HG03064 (cell line): Measurements from ENCODE around the gene TRIM24.

Experiments
- ATAC-seq: cut with Tn5 transposase; IDR thresholded peaks from one replicate; pipeline ENCODE4 v1.9.1; 2021; ENCODE audit warnings: low read depth; ENCODE audit not compliant: unreplicated experiment

The TRIM24 gene

DNA sequence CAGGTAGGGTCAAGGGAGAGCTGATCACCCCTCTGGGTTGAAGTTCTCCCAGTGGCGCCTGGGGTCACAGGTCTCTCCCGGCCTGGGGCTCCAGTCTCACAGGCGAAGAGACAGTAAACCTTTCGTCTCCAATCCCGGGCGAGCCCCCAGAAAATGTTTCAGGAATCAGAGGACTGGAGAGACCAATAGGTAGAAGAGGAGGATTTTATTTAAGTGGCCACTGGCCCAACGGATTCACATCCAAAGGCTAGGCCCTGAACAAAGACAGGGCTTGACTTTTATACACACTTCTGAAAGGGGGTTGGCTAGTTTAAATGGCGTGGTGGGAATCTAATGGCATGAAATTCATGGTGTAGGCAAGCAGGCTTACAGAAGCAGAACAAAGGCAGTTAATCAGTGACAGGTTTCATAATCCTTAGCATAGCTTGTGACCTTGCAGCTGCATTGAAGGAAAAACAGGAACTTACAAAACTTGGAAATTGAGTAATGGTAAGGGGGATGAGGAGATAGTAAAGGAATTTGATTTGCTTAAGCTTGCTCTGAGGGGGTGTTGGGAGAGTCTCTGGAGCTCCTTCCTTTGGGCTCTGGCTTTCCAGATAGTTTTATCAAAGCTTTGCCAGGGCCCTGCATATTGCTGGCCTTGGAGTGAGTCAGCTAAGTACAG lies 105.5 kb downstream of the TRIM24 start:
- ATAC-seq, result no peak

DNA sequence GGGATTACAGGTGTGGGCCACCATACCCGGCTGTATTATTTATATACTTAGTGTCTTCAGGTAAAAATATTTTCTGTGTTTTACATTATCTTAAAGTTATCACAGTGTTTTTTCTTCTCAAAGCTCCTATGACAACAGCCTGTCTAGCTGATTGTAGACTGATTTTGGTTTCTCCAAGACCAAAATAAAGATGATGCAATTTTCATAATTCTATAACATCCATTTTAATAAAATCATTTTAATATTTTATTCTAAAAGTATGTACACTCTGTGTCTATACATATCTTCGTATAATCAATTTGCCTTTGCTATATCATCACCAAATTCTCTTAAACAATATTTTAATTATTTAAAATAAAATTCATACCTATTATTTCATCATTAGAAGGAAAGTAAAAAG lies 108.6 kb downstream of the TRIM24 start:
- no peak for ATAC-seq

DNA sequence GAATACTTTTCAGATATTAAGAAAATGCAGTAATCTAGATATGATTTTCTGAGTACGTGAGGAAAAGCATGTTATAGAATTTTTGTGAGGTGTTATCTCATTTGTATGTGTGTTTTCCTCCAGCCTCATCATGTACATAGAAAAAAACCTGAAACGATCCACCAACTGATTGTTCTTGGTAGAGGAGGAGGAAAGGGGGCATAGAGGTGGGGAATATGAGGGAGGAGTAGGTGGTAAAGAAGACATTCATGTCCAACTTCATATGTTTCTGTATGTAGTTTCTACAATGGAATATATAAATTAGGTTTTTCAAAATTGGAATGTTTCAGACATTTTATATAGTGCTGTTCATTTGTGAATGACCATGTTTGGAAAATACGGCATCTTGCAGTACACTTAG lies 109.4 kb downstream of the TRIM24 start:
- ATAC-seq, result no peak

DNA sequence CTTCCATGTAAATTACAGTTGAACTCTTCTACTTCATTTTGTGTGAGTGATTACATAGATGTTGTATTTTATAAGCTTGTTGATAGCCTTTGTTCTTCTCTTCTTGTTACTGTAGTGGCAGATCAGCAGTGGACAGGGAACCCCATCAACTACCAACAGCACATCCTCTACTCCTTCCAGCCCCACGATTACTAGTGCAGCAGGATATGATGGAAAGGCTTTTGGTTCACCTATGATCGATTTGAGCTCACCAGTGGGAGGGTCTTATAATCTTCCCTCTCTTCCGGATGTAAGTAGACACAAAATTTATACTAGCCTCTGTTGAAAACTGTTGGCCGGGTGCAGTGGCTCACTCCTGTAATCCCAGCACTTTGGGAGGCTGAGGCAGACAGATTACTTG lies 110.7 kb downstream of the TRIM24 start:
- no peak for ATAC-seq

DNA sequence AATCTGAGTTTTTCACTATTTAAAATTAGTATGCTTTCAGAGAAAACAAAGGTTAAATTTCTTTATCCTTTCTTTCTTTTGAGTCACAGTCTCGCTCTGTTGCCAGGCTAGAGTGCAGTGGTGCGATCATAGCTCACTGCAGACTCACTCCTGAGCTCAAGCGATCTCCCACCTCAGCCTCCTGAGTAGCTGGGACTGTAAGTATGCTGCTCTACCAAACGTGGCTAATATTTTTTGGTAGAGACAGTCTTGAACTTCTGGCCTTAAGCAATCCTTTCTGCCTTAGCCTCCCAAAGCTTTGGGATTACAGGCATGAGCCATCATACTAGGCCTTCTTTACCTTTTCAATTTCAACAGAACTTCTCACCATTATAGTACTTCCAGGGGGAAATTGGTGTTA lies 113.7 kb downstream of the TRIM24 start:
- no peak for ATAC-seq

DNA sequence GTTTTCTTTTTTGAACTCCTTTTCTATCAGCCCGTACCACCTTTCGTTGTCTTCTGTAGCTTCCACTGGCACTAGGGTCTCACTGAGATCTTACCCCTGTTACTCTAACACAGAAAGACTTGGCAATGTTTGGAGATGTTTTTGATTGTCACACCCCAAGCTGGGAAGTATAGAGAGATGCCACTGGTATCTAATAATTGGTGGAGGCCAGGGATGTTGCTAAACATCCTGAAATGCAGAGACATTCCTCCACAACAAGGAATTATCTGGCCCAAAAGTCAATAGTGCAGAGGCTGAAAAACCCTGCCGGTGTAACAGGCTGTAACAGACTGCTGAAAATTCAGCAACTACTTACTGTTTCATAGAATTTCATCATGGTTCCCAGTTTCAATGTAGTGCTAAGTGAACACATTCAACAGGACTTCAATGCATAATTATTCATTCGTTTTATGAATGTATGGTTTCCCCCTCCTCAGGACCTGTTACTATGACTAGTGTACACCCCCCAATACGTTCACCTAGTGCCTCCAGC lies 115.9 kb downstream of the TRIM24 start:
- ATAC-seq, result no peak

DNA sequence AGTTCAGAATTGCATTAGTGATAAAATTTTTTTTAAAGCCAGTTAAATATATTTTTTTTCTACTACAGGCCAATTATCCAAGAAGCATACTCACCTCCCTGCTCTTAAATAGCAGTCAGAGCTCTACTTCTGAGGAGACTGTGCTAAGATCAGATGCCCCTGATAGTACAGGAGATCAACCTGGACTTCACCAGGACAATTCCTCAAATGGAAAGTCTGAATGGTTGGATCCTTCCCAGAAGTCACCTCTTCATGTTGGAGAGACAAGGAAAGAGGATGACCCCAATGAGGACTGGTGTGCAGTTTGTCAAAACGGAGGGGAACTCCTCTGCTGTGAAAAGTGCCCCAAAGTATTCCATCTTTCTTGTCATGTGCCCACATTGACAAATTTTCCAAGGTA lies 119.1 kb downstream of the TRIM24 start:
- no peak for ATAC-seq

DNA sequence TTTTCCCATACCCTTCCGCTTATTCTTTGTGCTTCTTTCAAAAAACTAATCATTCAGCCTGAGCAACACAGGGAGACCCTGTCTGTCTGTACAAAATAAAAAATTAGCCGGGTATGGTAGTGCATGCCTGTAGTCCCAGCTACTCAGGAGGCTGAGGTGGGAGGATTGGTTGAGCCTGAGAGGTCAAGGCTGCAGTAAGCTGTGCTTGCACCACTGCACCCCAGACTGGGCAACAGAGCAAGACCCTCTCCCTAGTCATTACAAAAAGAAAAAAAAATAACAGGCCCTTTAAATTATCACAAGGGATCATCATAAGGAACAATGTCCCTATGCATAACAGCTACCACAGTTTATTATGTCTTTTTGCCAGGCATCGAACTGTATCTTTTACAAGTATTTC lies 119.6 kb downstream of the TRIM24 start:
- no peak for ATAC-seq

DNA sequence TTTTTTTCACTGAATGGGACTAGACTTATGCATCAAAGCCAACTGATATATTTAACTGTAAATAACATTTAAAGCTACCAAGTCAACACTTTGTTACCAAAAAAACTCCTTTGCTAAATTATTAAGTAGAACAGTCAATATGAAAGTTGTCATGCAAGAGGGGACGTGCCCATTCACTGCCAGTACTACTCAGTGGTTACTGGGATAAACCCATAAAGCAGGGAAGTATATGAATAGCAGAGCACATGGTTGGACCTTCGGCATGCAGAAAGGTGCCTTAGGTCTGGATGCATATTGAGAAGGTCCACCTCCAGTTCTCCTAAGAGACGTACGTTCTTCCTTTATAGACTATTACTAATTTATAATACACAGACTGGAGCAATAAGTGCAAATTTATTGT lies 121.0 kb downstream of the TRIM24 start:
- no peak for ATAC-seq

DNA sequence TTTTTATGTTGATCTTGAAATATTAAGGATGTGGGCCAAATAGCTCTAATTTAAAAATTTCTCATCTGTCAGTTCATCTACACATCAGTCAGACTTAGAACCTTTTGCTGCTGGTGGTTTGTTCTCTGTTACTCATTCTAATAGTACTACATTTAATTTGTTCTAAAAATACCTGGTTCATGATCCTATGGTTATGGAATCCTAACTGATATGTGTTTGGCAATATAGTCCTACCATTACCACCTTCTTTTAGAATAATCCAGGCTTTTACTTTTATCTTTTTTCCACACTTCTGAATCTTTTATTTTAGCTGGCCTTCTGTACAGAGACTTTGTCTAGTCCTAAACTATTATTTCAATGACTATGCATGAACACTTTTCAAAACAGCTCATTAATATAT lies 124.2 kb downstream of the TRIM24 start:
- no peak for ATAC-seq

DNA sequence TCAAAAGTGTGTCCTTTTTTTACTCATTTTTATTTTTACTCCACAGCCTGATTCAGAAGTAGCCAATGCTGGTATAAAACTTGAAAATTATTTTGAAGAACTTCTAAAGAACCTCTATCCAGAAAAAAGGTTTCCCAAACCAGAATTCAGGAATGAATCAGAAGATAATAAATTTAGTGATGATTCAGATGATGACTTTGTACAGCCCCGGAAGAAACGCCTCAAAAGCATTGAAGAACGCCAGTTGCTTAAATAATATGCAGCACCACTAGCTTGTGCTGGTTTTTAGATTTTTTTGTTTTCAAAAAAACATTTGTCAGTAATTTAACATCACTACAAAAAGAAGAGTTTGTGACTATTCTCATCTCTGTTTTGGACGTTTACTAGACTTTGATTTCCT lies 124.6 kb downstream of the TRIM24 start:
- ATAC-seq, result no peak

DNA sequence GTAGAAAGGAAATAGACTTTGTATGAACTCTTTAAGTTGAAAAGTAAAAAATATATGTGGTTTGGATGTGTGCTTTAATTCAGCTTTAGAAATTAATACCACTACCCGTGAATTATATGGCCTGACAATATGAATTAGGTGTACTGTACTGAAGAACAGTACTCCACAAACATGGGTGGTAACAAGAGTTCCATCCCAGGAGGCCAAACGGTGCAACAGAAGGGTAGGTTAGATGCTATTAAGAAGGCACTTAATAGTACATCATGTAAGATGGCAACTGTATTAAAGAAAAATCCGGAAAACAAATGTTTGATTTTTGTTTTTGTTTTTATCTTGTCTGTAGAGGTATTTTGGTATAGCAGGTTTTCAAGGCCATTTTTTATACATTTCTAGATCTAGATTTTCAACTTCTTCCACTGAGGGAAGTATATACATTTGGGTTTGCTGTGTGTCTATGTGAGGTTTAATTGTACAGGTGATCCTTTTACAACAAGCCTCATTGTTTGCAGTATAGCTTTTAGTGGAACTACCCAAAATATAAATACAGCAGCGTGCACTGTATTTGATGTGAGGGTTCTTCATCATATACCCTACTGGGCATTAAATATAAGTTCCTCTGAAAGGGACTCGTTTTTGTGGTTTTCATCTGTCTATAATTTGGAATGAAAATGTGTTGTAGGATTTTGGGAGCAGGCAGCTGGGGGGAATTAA lies 125.4 kb downstream of the TRIM24 start:
- ATAC-seq, result no peak

DNA sequence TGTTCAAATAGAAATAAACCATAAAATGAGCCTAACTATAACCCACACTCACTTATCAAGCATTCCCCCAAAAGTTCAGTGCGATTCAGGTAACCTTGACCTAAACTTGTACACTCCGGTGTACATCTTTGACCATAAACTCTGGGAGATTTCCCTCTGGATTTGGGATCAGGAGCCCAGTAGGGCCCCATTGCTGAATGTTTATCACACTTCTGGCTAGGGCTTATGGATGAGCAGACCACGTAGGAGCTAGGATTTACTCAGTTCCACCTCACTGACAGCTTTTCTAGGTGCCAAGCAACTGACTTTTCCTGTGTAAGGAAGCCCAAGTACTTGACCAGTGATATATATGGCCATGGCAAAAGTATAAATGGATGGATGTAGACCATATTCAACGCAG lies 127.4 kb downstream of the TRIM24 start:
- ATAC-seq, result no peak

DNA sequence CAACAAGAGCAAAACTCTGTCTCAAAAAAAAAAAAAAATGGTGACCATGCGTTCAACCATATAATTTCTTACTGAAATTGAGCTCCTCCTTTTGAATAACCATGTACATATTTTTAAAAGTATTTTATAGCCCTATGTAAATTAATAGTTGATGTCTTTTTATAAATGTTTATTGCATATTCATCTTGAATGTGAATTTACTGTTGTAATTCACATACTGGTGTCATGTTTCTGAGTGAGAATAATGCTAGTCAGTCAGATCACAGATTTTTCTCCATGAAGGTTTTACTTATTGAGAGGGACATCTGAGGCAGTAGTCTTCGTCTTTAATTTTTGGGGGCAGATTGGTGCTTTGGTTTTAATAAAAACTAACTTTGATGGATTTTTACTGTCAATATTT lies 128.9 kb downstream of the TRIM24 start:
- ATAC-seq, result no peak

DNA sequence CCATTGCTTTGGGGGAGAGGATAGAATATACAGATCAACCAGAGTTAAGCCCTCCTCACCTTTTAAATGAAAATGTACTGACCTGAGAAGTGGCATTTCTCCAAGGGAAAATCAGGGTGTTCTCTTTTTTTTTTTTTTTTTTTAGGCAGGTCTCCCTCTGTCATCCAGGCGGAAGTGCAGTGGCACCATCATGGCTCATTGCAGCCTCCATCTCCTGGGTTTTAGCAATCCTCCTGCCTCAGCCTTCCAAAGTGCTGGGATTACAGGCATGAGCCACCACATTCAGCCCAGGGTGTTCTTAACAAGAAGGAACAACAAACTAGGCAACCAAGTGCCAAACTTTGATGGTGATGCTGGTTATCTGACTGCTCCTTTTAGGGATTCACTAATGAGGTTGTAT lies 130.1 kb downstream of the TRIM24 start:
- no peak for ATAC-seq

DNA sequence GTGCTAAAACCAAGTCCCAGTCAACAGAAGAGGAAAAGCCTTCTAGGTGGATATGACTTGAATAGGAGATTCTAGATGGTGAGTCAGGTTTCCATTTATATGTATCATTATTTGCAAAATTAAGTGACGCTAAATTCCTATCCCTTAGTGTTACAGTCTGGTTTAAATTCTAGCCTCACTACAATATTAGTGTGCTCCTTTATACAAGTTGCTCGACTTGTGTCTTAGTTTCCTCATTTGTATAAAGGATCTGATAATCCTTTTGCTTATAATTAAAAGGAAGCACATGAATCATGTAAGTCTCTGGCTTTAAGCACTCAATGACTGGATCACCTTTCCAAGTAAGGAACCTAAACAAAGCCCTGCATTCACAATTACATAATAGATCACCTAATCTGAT lies 135.4 kb downstream of the TRIM24 start:
- ATAC-seq, result no peak

DNA sequence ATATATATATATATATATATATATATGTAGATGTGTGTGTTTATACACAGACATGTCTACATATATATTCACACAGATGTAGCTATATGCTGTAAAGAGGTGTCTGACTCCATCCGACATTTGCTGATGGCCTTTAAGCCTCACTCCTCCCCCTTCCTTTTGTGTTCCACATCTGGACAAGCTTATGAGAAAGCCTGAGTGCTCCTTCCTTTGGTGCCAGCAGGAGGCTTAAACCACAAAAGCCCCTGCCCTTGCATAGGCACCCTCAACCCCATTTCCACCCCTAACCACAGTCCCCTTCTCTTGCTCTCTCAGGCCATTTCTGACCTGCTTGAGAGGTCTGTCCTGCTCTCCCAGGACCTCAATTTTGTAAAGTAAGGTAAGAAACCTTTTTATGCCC lies 142.4 kb downstream of the TRIM24 start:
- no peak for ATAC-seq

DNA sequence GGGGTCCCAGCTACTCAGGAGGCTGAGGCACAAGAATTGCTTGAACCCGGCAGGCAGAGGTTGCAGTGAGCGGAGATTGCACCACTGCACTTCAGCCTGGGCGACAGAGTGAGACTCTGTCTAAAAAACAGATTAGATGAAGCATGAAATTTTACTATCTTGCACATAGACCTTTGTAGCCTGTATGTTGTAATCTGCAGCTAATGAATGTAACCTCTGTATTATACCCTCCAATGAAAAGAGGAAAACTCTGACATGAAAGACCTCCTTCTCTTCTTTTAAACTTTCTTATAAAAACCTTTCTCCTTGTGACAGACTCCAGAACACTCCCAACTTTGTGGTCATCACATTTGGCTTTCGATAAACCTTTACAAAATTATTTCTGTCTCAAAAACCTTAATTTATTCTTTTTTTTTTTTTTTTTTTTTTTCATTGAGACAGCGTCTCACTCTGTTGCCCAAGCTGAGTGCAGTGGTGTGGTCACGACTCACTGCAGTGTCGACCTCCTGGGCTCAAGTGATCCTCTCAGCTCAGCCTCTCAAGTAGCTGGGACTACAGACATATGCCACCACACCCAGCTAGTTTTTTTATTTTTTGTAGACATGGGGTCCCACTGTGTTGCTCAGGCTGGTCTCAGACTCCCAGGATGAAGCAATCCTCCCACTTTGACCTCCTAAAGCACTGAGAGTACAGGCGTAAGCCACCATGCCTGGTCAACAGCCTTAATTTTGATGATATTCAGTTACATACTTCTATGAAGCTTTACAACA lies 143.7 kb downstream of the TRIM24 start:
- ATAC-seq, result no peak

DNA sequence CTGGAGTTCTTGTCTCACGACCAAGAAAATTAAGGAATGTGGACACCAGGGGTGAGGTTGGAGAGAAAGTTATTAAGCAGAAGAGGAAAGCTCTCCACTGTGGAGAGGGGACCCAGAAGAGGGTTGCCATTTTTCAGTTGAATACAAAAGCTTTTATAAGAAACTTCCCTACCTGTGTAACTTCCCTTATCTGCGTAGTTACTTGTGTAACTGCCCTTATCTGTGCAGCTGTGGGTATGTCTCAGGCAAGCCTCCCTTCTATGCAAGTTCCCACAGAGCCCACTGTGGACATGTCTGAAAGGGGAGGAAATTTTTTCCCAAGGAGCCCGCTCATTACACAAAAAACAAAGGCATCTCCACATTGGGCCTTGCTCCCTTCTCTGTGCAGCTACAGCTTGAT lies 146.2 kb downstream of the TRIM24 start:
- ATAC-seq, result no peak

DNA sequence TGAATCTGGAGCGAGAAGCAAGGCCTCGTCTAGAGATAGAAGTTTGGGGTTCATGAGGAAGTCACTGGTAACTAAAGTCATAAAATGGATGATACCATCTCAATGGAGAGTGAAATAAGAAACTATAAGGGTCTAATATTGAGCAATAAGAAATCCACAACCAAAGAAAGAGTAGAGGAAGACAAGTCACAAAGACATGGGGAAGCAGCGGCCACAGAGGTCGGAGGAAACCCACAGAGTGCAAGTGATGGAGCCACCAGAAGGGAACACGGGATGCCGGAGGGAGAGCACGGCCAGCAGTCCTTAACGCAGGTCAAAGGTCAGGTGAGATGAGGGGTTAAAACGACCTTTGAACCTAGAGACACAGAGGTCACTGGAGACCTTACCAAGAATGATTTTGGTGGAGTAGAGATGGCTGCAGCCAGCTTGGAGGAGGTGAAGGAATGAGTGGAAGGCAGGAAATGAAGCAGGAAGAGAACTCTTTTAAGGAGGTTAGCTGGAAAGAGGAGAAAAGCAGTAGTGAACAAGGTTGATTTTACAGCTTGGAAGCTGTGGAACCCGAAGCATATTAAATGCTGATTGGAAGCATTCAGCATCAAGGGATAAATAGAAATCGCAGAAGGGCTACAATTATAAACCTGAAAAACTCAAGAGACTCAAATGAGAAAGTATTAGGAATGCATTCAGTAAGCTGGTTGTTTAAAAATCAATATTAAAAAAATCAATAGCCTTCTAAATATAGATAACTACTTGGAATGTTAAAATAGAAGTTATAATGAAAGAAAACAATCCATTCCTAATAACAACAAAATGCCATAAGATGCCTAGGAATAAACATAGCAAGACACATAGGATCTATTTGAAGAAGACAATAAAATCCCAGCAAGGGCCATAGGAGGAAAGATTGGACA lies 147.4 kb downstream of the TRIM24 start:
- ATAC-seq, result no peak

DNA sequence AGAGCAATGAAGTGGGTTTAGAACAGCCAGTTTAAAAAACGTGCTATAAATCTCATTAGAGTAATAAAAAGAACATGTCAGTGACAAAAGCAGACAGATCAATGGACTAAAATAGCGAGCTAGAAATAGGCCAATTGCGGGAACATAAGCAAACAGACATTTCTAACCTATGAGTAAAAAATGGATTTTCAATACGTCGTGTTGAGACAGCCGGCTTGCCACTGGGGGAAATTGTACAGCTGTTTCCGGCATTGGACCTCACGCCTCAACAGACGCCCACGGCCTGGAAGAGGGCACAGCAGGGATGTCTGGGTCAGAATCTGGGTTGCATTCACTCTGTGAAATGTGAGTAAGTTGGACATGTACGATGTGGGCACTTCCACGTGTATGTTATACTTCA lies 148.2 kb downstream of the TRIM24 start:
- ATAC-seq, result peak; percentile 63
